CD4-positive, alpha-beta T cell treated with Interleukin-2 at 100 ng/mL for 4 hours (primary cell): ENCODE measurements around the gene NEURL1.
"Not testable (repeated sequence)": the region's sequence is repeated elsewhere in the genome, so short reads cannot be mapped to it uniquely, and the experiment has no call there.

ENCODE experiments used
- DNase-seq: peaks from one replicate; pipeline ENCODE4 v3.0.0-alpha.2; 2020; ENCODE audit warnings: low spot score

Gene NEURL1

DNA sequence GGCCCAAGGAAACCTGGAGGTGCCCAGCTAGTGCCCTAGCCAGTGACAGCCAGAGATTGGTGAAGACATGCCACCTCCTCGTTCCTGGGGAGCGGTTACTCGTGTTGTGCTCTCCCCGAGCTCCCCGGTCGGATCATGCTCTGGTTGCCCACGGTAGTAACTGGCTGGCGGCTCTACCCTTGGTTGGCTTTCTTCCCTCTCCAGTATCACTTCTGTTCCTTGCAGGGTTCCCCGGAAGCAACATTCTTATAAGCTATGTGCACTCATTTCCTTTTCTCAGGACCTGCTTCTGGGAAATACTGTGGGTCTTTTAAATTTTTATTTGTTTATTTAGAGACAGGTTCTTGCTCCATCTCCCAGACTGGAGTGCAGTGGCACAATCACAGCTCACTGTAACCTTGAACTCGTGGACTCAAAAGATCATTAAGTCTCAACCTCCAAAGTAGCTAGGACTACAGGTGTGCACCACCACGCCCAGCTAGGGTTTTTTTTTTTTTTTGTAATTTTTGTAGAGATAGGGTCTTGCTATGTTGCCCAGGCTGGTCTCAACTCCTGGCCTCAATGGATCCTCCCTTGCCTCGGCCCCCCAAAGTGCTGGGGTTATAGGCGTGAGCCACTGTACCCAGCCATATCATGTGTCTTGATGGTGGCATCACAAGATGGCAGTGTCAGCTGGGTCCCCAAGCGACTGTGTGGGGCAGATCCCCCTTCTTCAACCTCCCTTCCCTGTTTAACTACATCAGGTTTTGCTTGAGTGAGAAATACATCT is 27.9 kb upstream of the NEURL1 start:
- no peak for DNase-seq

DNA sequence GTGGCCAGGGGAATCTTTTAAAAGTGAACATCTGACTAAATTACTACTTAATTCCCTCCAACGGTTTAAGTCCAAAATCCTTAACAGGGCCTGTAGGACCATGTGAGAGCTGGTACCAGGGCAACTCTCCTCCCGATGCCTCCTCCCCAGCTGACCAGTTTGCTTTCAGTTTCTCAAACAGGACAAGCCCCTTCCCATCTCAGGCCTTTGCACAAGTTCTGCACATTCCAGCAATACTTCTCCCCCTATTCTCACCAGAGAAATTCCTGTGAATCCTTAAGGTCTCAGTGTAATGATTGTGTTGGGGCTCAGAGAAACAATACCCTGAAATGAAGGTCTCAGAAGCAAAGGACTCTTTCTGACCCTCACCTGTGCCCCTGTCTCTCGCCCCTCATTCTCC is 26.8 kb upstream of the NEURL1 start:
- no peak for DNase-seq

DNA sequence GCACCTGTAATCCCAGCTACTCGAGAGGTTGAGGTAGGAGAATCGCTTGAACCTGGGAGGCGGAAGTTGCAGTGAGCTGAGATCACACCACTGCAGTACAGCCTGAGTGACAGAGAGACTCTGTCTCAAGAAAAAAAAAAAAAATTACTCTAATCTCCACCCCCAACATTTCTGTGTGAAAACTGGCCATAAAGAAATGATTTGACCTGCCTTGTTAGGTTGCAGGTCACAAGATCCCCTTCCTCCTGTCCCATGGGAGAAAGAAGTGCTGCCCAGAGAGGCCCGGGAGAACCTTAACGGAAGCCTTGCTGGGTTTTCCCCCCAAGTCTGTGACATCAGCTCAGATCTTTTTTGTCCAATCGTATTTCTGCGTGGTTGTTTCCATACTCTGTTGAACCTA is 26.1 kb upstream of the NEURL1 start:
- DNase-seq: no peak

DNA sequence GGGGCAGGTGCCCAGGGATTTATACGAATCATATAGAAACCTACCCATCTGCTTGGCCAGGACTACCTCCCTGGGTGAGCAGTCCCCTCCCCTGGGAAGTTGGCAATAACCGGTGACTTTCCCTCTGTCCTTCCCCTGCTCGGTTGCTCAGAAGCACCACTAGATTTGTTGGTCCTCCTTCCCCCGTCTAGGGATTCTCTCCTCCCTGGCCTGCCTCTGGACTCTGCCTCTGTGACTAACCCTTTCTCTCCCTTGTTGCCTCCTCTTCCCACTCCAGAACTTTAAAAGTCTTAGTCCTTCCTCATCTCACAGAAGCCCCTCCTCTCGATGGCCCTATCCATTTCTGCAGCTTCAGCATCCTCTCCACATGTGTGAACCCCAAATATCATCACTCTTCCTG is 24.3 kb upstream of the NEURL1 start:
- DNase-seq: no peak

DNA sequence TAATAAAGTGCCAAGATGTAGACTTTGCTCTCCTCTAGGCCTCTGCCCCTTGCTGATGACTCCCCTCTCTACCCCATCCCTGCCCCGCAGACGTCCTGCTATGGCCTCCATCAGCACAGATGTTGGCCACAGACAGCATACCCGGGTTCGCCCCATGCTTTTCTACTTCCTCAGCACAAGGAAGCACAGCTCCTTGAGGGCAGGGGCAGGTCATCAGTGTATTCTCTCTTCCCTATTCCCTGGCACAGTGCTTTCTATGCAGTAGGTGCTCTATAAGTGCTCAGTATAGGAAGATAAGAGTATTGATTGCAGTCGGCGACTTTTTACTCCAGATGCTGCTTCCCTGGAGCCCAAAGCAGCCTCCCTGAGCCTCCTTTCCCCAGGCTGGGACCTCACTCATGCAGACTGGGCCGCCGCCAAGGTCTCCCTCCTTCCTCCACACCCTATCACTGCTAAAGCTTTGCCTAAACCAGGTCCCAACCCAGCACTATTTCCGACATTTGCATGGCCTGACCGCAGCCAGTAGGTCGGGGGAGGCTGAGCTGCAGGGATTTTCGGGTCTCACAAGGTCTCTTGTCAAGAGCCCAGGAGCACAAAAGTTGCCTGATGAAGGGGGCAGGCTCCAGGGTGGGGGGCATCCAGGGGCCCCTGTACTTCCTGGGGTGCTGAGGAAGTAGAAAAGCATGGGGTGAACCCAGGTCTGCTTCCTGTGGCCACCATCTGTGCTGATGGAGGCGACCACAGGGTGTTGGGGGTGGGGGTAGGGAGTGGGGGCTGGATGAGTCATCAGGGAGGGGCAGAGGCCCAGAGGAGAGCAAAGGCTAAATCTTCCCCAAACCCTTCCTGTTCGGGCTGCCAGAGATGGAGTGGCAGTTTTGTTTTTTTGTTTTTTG is 22.5 kb upstream of the NEURL1 start:
- DNase-seq: peak; percentile 87

DNA sequence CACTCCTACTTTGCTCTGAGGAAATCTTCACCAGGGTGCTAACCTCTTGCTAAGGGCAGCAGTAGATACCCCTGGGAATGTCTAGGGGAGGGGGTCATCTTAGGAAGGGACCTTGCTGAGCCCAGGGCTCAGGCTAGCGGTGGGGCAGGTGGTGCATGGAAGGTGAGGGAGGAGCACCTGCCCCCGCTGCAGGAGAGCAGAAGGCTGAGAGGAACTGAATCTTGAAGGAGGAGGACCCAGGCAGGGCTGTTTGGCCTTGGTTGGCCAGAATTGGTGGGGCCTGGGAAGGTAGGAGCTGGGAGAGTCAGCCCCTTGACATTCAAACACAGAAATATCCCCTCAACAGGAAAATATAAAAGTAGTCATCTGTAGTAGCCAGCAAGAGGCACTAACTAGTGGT is 21.5 kb upstream of the NEURL1 start:
- no peak for DNase-seq

DNA sequence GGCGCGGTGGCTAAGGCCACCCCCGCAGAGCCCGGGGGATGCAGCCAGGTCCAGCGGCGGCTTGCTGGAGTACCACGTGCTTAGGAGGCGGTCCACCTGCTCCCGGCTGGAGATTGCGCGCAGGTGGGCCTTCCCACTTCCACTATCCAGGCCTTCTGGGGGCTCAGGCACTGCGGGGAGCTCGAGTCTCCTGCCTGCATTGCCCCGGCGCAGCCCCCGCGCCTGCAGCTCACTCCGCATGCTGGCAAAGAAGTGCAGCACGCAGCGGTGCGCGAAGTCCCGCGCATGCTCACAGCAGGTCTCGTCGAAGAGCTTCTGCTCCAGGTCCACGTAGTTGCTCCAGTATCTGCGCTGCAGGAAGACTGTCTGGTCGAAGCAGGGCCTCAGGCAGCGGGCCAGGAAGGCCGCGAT is 20.2 kb upstream of the NEURL1 start:
- DNase-seq: no peak

DNA sequence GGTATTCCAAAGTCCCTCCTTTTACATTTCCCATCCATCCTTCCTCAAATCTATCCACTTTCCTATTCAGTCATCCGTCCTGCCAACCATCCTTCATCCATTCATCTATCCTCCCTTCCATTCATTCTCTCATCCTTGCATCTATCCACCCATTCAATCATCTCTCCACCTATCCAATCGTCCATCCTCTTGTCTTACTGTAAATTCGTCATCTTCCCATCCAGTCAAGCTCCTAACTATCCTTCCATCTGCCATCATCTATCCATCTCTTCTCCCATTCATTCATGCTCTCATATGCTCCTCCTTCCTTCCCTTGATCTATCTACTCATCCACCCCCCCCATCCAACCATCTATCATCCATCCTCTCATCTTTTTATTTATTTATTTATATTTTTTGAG is 19.4 kb upstream of the NEURL1 start:
- no peak for DNase-seq

DNA sequence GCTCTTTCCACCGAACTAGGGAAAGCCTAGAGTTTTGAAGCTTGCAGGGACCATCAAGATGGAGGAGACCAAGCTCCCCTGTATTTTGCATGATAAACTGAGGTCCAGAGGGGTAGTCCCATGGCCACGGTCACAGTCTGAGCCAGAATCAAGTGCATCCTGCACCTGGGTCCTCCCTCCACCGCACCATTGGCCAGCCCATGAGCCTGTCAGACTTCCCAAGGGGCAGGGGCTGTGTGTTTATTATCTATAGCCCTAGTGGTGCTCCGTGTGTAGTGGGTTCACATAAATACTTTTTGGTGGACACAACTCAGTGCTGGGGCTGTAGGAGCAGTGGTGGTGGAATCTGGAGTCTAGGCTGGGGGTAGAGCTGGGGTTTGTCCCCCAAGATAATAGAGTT is 18.1 kb upstream of the NEURL1 start:
- DNase-seq: no peak

DNA sequence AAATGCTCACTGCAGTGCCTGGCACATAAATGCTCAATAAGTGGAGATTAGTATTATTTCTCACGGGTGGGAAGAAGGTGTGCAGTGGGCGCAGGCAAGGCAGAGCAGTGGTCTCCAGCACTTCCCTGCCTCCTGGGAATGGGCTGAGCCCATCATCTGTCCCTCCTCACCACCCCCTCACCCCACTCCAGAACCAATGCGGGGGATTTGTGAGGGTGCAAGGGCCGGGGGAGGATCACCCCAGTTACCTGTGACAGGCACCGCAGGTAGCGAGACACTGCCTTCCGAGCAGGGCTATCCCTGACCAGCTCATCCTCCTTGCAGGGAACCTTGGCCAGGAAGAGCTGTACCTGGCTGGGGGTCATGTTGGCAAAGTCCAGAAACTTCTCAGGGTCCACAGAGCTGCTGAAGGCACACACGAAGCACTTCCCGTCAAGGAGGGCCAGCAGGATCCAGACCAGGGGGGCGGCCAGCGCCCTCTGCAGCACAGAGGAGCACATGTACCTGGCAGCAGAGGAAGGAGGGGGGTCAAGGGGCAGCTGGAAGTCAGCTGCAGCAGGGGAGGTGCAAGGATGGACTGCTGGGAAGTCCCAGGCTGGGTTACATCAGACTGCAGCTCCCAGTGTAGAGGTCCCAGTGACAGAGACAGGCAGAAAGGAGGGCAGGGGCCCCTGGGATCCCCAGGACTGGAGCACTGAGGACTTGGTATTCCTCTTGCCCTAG is 17.3 kb upstream of the NEURL1 start:
- no peak for DNase-seq

DNA sequence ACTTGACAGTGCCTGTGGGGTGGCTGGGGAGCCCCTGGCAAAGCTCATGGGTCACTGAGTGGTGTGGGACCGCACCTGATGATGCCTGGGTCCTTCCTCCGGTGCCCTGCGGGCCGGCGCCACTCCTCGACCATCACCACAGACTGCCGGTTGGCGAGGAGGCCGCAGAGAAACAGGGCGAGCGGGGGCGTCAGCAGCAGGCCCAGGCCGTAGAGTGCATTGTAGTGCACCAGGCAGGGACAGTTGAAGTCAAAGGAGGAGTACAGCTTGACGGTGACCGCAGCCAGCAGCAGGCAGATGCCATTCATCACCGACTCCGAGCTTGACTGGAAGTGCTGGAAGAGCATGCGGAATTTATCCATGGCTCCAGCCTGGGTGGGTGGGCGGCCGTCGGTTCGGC is 14.8 kb upstream of the NEURL1 start:
- no peak for DNase-seq

DNA sequence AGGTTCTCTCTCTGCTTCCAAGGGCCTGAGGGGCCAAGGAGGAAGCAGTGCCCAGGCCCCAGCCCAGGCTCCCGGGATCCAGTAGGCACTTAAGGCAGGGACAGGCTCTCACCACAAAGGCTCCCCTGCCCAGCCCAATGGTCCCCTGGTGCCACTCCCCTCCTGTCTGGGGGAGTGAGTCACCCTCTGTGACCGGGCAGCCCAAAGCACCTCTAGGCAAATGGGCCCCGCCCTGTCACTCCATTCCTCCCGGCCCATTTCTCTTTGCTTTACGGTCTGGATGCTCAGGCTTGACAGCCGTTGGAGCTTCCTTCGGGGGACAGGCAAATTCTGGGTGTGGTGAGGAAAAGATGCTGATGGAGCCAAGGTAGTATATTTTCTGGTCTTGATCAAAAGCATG is 14.4 kb upstream of the NEURL1 start, which contains the start of gene CALHM3:
Gene CALHM3, minus strand, starts transcription at position 106 of the 400 bp plus-strand sequence. CDS start 208 bp downstream, outside the sequence.
- DNase-seq: no peak

DNA sequence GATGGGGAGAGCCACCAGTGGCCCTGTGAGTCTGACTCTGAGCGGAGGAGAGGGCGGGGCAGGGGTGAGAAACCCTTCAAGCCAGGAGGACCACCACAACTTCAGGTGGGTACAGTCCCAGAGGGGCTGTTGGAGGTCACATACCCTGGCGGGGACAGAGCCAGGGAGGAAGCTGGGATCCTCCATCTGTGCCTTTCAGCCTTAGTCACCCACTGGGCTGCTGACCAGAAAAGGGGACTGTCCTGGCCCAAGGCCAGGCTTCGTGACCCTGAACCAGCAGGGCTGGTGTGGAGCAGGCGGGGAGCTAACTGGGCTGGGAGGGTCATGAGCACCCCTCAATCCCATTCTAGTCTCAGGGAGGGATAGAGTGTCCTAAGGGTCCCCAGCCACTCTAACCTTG is 13.0 kb upstream of the NEURL1 start:
- no peak for DNase-seq

DNA sequence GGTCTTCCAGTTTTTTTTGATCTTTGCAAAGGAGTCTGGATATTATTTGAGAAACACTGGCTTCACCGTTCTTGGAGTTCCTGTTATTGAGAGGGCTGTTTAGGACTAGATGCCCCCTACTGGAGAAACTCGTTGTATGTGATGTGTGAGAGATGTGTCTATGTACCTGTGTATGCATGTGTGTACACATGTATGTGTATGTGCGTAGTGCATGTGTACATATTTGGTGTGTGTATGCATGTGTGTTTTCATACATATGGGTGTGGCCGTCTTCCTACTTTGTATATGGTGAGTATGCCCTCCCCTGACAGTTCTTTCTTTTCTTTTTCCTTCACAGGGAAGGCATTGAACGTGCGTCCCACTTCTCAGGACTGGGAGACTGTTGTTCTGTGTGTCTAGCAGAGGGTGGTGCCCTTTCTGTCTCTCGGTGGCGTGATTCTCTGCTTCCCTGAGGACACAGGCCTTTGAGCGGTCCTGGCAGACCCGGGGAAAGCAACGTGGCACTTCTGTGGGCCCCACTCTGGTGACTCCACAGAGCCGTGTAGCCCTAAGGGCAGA is 11.5 kb upstream of the NEURL1 start:
- peak; percentile 82 for DNase-seq

DNA sequence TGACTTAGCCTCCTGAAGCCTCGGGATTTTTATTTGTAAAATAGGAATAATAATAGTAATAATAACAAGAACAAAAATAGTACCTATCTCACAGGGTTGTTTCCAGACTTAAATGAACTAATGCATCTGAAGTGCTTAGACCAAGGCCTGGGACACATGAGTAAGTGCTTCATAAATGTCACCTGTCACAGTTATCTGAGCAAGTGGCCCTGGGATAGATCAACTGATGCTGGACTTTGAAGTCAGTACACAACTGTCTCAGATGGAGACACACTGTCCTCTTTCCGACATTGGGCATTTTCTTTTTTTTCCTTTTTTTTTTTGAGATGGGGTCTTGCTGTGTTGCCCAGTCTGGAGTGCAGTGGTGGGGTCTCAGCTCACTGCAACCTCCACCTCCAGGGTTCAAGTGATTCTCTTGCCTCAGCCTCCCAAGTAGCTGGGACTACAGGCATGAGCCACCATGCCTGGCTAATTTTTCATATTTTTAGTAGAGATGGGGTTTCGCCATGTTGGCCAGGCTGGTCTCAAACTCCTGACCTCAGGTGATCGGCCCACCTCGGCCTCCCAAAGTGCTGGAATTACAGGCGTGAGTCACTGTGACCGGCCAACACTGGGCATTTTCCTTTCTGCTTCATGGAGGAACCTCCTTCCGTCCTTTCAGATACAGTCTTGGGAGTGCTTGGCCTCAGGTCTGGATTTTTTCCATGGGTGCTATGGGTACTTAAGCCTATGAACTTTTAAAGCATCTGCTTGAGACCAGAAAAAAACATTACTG is 6.7 kb upstream of the NEURL1 start:
- not testable (repeated sequence) for DNase-seq

DNA sequence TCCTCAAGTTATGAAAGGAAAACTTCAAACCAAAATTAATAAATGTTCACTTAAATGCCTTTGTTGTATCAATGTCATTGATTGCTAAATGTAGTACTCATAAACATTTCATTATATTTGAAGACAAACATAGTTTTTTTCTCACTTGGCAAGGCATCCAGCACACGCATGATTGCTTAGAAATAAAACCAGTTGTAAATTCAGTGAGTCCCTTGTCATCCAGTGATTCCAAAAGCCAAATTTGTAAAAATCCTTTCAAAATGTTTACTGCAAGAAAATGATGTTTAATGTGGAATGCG is 6.1 kb upstream of the NEURL1 start:
- no peak for DNase-seq

DNA sequence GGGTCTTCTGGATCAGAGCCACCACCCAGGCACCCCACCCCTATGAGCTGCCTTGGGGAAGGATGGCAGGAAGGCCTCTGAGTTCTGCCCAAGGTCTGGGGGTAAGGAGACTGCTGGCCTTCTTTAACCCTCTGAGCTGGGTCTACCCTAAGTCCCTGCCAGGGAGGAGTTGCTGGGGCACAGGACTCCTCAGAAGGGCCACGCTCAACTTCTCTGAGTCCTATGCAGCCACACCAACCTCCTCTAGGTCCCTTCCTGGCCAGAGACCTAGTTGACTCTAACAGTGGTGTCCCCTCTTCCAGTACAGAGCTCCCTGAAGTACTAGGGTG is 2.6 kb upstream of the NEURL1 start:
- no peak for DNase-seq

DNA sequence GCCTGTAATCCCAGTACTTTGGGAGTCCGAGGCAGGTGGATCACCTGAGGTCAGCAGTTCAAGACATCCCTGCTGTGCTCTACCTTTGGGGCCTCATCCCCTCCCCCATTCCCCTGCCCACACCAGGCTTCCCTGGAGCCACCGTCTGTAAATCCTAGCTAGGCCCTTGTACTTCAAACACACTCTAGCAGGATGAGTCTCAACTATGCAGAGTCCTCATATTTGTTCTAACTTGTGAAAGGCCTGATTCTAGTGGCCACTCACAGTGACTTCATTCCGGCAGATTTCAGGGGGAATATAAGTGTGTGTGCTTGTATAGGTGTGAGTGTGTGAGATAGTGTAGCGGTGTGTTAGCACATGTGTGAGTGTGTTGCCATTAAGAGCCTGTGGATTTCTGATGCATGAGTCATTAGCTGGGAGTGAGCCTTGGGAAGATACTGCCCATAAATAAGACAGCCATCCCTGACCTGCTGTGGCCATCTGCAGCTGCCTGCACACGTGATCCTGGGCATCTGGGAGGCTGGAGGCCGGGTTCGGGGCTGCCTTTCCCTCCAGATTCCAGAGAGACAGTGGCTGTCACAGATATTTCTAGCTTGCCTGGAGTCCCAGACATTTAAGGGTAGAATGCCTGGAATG is 1.7 kb upstream of the NEURL1 start:
- DNase-seq: no peak

DNA sequence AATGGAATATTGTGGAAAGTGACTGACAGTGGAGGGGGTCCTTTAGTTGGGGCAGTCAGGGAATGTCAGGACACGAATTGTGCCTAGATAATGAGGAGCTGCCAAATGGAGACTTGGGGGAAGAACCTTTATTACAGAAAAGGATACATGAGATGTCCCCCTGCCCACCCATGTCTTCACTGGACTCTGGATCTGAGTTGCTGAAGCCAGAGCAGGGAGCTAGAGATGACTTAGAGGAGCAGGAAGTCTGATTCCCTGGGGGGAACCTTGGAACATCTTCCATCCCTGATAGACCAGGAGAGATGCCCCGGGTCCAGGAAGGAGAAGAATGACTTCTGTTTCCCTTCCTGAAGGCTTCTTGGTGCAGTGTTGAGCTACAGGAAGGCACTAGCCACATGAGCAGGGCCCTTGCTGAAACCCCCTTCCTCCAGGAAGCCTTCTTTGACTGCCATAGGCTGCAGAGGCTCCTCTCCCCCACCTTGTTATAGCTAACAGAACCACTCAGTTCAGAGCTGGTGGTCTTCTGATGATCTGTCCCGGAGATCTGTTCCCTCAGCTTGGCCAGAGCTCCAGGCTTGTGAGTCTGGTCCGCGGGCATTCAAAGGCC is 747 bp upstream of the NEURL1 start:
- no peak for DNase-seq

DNA sequence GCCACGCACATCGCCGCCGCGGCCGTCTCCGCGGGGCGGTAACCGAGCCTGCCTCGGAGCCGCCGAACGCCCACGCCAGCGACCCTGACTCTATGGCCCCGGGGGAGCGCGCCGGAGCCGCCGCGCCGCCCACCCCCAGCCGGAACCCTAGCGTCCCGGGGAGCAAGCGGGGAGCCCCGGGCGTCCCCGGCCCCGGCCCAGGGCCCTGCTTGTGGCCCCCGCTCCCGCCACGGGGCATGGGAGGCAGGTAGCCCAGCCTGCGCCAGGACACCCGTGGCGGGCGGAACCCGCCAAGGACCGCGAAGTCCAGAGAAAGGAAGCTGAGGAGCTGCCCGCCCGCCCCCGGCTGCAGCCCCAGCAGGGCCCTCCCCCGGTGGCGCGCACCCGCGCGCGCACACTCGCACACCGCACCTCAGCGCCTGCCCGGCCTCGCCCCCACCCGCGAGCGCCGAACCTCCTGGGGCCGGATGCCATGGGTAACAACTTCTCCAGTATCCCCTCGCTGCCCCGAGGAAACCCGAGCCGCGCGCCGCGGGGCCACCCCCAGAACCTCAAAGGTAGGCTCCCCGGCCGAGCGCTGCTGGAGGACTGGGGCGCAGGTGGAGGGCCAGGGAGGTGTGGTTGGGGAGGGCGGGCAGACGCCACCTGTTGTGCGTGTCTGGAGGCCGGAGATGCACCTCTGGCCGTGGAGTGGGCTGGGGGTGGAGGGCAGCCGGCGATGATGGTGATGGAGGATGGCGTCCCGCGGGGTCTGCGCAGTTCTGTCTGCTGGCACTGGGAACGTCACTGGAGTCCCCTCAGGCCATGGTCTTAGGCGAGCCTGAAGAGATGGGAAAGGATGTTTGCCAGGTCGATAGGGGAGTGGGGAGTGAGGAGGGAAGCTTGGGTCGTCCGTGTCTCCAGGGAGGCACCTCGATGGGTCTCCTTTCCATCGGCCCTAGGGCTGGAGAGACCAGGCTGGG is 692 bp downstream of the NEURL1 start:
- DNase-seq: no peak
